NK-92 (cell line): ENCODE results near the gene SMTNL2.

ENCODE experiments used
- DNase-seq: peaks from one replicate; lab custom pipeline; 2025; ENCODE audit not compliant: unreplicated experiment; lab: John Stamatoyannopoulos, UW

The SMTNL2 gene

GRCh38 chr17:4584101-4584916, at the start of gene SMTNL2:
Gene SMTNL2 (plus strand): TSS chr17:4584529. CDS start chr17:4584606, 77 bp downstream.
- DNase-seq = no peak

- no peak for DNase-seq
Measured at GRCh38 chr17:4534928-4535666, 49.2 kb upstream of the SMTNL2 start.

GRCh38 chr17:4535667-4536258, 48.6 kb upstream of the SMTNL2 start:
- DNase-seq = no peak

- DNase-seq = no peak
Measured at GRCh38 chr17:4536259-4536741, 48.0 kb upstream of the SMTNL2 start.

- no peak for DNase-seq
Measured at GRCh38 chr17:4536742-4537411, 47.5 kb upstream of the SMTNL2 start.

- no peak for DNase-seq
Measured at GRCh38 chr17:4537451-4538235, 46.7 kb upstream of the SMTNL2 start.

GRCh38 chr17:4538236-4539002, 45.9 kb upstream of the SMTNL2 start:
- no peak for DNase-seq

- DNase-seq = no peak
Measured at GRCh38 chr17:4539025-4539424, 45.3 kb upstream of the SMTNL2 start.

GRCh38 chr17:4539576-4540223, 44.6 kb upstream of the SMTNL2 start:
- no peak for DNase-seq

- DNase-seq = no peak
Measured at GRCh38 chr17:4540224-4540651, 44.1 kb upstream of the SMTNL2 start.

- DNase-seq = no peak
Measured at GRCh38 chr17:4540687-4541327, 43.5 kb upstream of the SMTNL2 start.

GRCh38 chr17:4541328-4542002, 42.9 kb upstream of the SMTNL2 start:
- no peak for DNase-seq

GRCh38 chr17:4542003-4542725, 42.2 kb upstream of the SMTNL2 start:
- no peak for DNase-seq

- no peak for DNase-seq
Measured at GRCh38 chr17:4542726-4543191, 41.6 kb upstream of the SMTNL2 start.

GRCh38 chr17:4543557-4544026, 40.7 kb upstream of the SMTNL2 start:
- DNase-seq = no peak

- DNase-seq = no peak
Measured at GRCh38 chr17:4544135-4544950, 40.0 kb upstream of the SMTNL2 start.

- no peak for DNase-seq
Measured at GRCh38 chr17:4544951-4545216, 39.4 kb upstream of the SMTNL2 start.
